ENCODE data around the gene SRPK2. TPM values are rescaled to one million over a fixed set of nuclear protein-coding genes. Genes with fewer than 3 reads are reported as not detected.

Gene SRPK2
- total and polyA plus RNA-seq, 2 of the 13 experiments (the other 11 are each of a cell fraction or from before 2014, with no cell fraction given) = 10.1 to 22.3 TPM

DNA sequence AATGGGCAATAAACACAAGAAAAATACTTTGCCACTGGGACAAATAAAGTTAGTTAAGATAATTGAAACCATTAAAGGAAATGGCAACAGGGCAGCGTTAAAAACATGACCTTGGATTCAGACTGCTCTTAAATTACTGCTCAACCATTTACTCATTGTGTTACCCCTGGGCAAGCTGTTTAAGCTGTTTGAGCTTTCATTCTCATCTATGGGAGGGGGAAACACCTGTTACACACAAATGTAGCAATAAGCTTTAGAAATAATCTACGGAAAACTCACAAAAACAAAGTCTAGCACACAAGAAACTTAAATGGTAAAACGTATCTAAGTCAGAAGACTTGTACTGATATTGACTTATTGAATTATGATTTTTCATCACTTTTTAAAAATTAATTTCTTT is 237.6 kb downstream of the SRPK2 start:
- Histone ChIP-seq H3K4me3 (replicated peaks in 1 of 3; ENCODE audit: insufficient read depth in 1 of 3, low read depth in 2 of 3, low read length in 3 of 3) (no peak overlapping the region), H4K20me1 (ENCODE audit: insufficient read depth, low read length) (no peaks in the 10 kb centered on the region; the same call in 1 of the 2 replicates), H3K9ac (ENCODE audit: insufficient read depth, low read depth, low read length) (no peak overlapping the region), H3K4me2 (ENCODE audit: low read depth, low read length) (no peak overlapping the region), H2AFZ (ENCODE audit: low read length) (no peak overlapping the region), H3K36me3 (replicated peaks in 1 of 2; ENCODE audit: control insufficient read depth in 1 of 2, insufficient read depth in 2 of 2, low read length in 2 of 2) (peaks cover under 1 to 1% of the 10 kb centered on the region in 2 experiments; a peak in 1 of 5 replicates), H3K27ac (ENCODE audit: extremely low read length, insufficient read depth, low read length) (no peak overlapping the region), H3K27me3 (ENCODE audit: control insufficient read depth in 1 of 2, insufficient read depth in 2 of 2, low read length in 2 of 2) (no peaks in the 10 kb centered on the region), H3K9me3 (ENCODE audit: low read length) (no peaks in the 10 kb centered on the region), H3K4me1 (ENCODE audit: insufficient read depth, low read length) (peaks cover 7% of the 10 kb centered on the region), H3K79me2 (ENCODE audit: insufficient read depth, low read length) (no peaks in the 10 kb centered on the region)
- no TSS peak for BruUV-seq (replicated peaks)
- DNase-seq (ENCODE audit: low spot score) = no peak
- POLR2A ChIA-PET = no interaction called here
- intact Hi-C loops (cut with micrococcal nuclease; ENCODE audit: unreplicated experiment) (no loop called here), in situ Hi-C loops (cut with HindIII; ENCODE audit: extremely low pct_ligation_motif_present, low pct_unique_long_range_greater_than_20kb) (no loop called here)
- 91% methylated on average over 3 of the region's 3 CpGs for WGBS (ENCODE audit: low lambda C conversion rate)
- CTCF ChIA-PET (ENCODE audit: low intra/inter-chr PET ratio, low total read pairs) = no interaction called here
- no peak for ATAC-seq
- TF ChIP-seq, protein P1, sequence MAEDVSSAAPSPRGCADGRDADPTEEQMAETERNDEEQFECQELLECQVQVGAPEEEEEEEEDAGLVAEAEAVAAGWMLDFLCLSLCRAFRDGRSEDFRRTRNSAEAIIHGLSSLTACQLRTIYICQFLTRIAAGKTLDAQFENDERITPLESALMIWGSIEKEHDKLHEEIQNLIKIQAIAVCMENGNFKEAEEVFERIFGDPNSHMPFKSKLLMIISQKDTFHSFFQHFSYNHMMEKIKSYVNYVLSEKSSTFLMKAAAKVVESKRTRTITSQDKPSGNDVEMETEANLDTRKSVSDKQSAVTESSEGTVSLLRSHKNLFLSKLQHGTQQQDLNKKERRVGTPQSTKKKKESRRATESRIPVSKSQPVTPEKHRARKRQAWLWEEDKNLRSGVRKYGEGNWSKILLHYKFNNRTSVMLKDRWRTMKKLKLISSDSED (CRISPR knock-in tag; IDR thresholded peaks at IDR 0.05) = no peak
- TF ChIP-seq, protein P2, sequence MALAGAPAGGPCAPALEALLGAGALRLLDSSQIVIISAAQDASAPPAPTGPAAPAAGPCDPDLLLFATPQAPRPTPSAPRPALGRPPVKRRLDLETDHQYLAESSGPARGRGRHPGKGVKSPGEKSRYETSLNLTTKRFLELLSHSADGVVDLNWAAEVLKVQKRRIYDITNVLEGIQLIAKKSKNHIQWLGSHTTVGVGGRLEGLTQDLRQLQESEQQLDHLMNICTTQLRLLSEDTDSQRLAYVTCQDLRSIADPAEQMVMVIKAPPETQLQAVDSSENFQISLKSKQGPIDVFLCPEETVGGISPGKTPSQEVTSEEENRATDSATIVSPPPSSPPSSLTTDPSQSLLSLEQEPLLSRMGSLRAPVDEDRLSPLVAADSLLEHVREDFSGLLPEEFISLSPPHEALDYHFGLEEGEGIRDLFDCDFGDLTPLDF (CRISPR knock-in tag; IDR thresholded peaks at IDR 0.05) = no peak
- TF ChIP-seq FLYWCH1 (CRISPR knock-in tag; IDR thresholded peaks at IDR 0.05) (no peak), ZNF556 (CRISPR knock-in tag; IDR thresholded peaks at IDR 0.05; ENCODE audit: borderline replicate concordance) (no peak), ZSCAN22 (CRISPR knock-in tag; IDR thresholded peaks at IDR 0.05) (no peak), ZFP36L1 (CRISPR knock-in tag; IDR thresholded peaks at IDR 0.05) (no peak), ATF7-NPFF (CRISPR knock-in tag; IDR thresholded peaks at IDR 0.05; ENCODE audit: low read depth) (no peak), ZNF12 (CRISPR knock-in tag; IDR thresholded peaks at IDR 0.05) (no peak), TAF15 (IDR thresholded peaks at IDR 0.05; ENCODE audit: low read depth, low read length, poor library complexity, severe bottlenecking) (no peak), ARNT2 (CRISPR knock-in tag; IDR thresholded peaks at IDR 0.05; ENCODE audit: low read depth) (no peak)
- TF ChIP-seq, protein P3, sequence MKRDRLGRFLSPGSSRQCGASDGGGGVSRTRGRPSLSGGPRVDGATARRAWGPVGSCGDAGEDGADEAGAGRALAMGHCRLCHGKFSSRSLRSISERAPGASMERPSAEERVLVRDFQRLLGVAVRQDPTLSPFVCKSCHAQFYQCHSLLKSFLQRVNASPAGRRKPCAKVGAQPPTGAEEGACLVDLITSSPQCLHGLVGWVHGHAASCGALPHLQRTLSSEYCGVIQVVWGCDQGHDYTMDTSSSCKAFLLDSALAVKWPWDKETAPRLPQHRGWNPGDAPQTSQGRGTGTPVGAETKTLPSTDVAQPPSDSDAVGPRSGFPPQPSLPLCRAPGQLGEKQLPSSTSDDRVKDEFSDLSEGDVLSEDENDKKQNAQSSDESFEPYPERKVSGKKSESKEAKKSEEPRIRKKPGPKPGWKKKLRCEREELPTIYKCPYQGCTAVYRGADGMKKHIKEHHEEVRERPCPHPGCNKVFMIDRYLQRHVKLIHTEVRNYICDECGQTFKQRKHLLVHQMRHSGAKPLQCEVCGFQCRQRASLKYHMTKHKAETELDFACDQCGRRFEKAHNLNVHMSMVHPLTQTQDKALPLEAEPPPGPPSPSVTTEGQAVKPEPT (CRISPR knock-in tag; IDR thresholded peaks at IDR 0.05; ENCODE audit: low read depth) = no peak
- TF ChIP-seq, protein P4, sequence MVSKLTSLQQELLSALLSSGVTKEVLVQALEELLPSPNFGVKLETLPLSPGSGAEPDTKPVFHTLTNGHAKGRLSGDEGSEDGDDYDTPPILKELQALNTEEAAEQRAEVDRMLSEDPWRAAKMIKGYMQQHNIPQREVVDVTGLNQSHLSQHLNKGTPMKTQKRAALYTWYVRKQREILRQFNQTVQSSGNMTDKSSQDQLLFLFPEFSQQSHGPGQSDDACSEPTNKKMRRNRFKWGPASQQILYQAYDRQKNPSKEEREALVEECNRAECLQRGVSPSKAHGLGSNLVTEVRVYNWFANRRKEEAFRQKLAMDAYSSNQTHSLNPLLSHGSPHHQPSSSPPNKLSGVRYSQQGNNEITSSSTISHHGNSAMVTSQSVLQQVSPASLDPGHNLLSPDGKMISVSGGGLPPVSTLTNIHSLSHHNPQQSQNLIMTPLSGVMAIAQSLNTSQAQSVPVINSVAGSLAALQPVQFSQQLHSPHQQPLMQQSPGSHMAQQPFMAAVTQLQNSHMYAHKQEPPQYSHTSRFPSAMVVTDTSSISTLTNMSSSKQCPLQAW (CRISPR knock-in tag; IDR thresholded peaks at IDR 0.05) = no peak
- no peak for FAIRE-seq

All from HepG2 (cell line).